OCI-LY3 (cell line): ENCODE data around the gene NPEPL1.

Source experiments
- EZH2phosphoT487 ChIP-seq: fragments of 200-600 bp; shearing (Covaris generic); IDR thresholded peaks from 2 replicates; pipeline ENCODE4 v1.6.1; 2018; ENCODE audit warnings: antibody characterized with exemption, mixed run types, low read depth
- TF ChIP-seq, protein P1 (sequence below): fragments of 200-600, 300-600 bp; sonication (generic); IDR thresholded peaks from 2 replicates; pipeline ENCODE4 v1.5.1; 2014; ENCODE audit warnings: antibody characterized with exemption, low read length, low read depth

DNA sequence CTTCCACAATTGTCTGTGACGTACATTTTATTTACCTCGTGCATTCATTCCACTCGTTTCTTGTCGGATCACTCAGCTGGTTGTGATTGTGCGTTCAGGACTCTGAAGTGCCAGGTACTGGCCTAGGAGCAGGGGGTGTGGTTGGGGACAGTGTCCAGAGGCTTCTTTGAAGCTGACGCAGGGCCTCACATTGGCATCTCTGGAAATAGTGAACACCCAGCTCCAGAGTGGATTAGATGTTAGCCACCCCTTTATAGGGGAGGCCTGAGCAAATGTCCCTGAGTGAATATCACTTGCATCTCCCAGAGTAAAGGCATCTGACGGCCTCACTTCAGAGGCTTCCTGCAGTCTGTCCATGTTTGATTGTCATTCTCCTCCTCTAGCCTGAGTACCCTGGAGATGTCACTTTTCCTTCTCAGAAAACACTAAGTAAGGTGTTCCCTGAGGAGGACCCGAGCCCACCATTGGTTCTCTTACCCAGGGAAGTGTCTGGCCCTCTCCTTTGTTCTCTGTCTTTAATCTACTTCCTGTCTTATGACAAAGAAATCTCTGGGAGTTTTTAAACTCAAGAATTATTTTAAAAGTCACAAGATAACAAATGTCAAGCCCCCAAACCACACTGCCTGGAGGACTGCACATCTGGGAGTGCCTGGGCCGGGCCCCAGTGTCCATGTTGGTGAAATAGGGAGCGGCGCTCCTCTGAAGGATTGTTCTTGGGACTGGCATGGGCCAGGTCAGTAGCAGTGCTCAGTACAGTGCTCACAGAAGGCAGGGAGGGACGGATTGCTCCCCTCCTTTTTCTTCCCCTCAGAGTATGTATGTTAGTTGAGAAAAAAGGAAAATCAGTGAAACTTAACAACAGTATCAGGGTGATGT lies 30.8 kb upstream of the NPEPL1 start:
- TF ChIP-seq, protein P1, sequence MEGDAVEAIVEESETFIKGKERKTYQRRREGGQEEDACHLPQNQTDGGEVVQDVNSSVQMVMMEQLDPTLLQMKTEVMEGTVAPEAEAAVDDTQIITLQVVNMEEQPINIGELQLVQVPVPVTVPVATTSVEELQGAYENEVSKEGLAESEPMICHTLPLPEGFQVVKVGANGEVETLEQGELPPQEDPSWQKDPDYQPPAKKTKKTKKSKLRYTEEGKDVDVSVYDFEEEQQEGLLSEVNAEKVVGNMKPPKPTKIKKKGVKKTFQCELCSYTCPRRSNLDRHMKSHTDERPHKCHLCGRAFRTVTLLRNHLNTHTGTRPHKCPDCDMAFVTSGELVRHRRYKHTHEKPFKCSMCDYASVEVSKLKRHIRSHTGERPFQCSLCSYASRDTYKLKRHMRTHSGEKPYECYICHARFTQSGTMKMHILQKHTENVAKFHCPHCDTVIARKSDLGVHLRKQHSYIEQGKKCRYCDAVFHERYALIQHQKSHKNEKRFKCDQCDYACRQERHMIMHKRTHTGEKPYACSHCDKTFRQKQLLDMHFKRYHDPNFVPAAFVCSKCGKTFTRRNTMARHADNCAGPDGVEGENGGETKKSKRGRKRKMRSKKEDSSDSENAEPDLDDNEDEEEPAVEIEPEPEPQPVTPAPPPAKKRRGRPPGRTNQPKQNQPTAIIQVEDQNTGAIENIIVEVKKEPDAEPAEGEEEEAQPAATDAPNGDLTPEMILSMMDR: no peak
- TF ChIP-seq EZH2phosphoT487: no peak
